ENCODE results near the gene CLNK. TPM values are rescaled to one million over a fixed set of nuclear protein-coding genes. Genes with fewer than 3 reads are reported as not detected.

The CLNK gene
- polyA plus RNA-seq, 1 of the 3 experiments (the other 2 are of a cell fraction) = not detected

- DNase-seq = no peak
- ChIA-PET CTCF (interaction anchor here (1.0 kb wide), 1 partner anchor 81 kb away, joined by 3 read pairs; no protein-coding TSS in a partner anchor), POLR2A (no interaction called here)
- TF ChIP-seq GATA2 (CRISPR knock-in tag; IDR thresholded peaks at IDR 0.05) (no peak), RCOR1 (IDR thresholded peaks at IDR 0.05; ENCODE audit: low read length) (no peak), YY1 (IDR thresholded peaks at IDR 0.05; ENCODE audit: low read depth) (no peak), PBX3 (IDR thresholded peaks at IDR 0.05) (no peak), NRF1 (IDR thresholded peaks at IDR 0.05; ENCODE audit: low read depth, low read length) (no peak), FOXM1 (IDR thresholded peaks at IDR 0.05; ENCODE audit: low read depth) (no peak), FOXJ3 (CRISPR knock-in tag; IDR thresholded peaks at IDR 0.05) (no peak), RFX5 (IDR thresholded peaks at IDR 0.05; ENCODE audit: low read length) (no peak)
- peaks cover 0 to 6% of the 10 kb centered on the region in 2 experiments; a peak in 1 of 4 replicates for H3K4me1 ChIP-seq (ENCODE audit: control insufficient read depth in 1 of 2, insufficient read depth in 2 of 2, low read depth in 1 of 2, low read length in 1 of 2)
- H3K27ac ChIP-seq (ENCODE audit: low read depth in 2 of 2, low read length in 1 of 2) = no peak overlapping the region; a peak in 1 of 4 replicates
- H3K4me2 ChIP-seq = peak overlapping the region; percentile 78
- peak overlapping the region; percentile 65; the same call in 1 of the 2 replicates for H2AFZ ChIP-seq (ENCODE audit: low read depth)
- peaks cover 12 to 21% of the 10 kb centered on the region in 2 experiments for H3K36me3 ChIP-seq (replicated peaks in 1 of 2; ENCODE audit: control insufficient read depth in 1 of 2, insufficient read depth in 2 of 2, low read length in 1 of 2)
- H3K27me3 ChIP-seq (ENCODE audit: insufficient read depth) = no peaks in the 10 kb centered on the region
- H3K4me3 ChIP-seq (ENCODE audit: low read depth in 2 of 2, low read length in 1 of 2) = peak overlapping the region; percentile 57 to 58
- no peaks in the 10 kb centered on the region for H3K9me2 ChIP-seq
- H3K79me2 ChIP-seq (ENCODE audit: insufficient read depth) = peaks cover 22% of the 10 kb centered on the region; the same call in 1 of the 2 replicates
- H3K9ac ChIP-seq = peak overlapping the region; percentile 21; the same call in 1 of the 2 replicates
- H3F3A ChIP-seq (replicated peaks; ENCODE audit: insufficient read depth) = no peaks in the 10 kb centered on the region
- H3K9me3 ChIP-seq = no peaks in the 10 kb centered on the region
- no peaks in the 10 kb centered on the region for H4K20me1 ChIP-seq (ENCODE audit: insufficient read depth)
- 64% methylated on average over 11 of the region's 11 CpGs for WGBS (ENCODE audit: low lambda C conversion rate)
Measured at GRCh38 chr4:10456260-10456594, 228.3 kb downstream of the CLNK start.

- Histone ChIP-seq H2AFZ (ENCODE audit: low read depth) (no peak overlapping the region), H4K20me1 (ENCODE audit: insufficient read depth) (no peaks in the 10 kb centered on the region)
Measured at GRCh38 chr4:10455133-10455532, 229.4 kb downstream of the CLNK start.

More at GRCh38 chr4:10455133-10455532, 229.4 kb downstream of the CLNK start:
- no peak for DNase-seq
- ChIA-PET POLR2A (no interaction called here), CTCF (no interaction called here)
- WGBS (ENCODE audit: low lambda C conversion rate) = 88% methylated on average over 2 of the region's 2 CpGs
- peaks cover 22% of the 10 kb centered on the region; the same call in 1 of the 2 replicates for H3K79me2 ChIP-seq (ENCODE audit: insufficient read depth)
- TF ChIP-seq YY1 (IDR thresholded peaks at IDR 0.05; ENCODE audit: low read depth) (no peak), MXI1 (IDR thresholded peaks at IDR 0.05; ENCODE audit: low read depth, low read length) (no peak), FOXJ3 (CRISPR knock-in tag; IDR thresholded peaks at IDR 0.05) (no peak), CTCF (IDR thresholded peaks at IDR 0.05) (no peak)
- no peak overlapping the region for H3K27ac ChIP-seq (ENCODE audit: low read depth in 2 of 2, low read length in 1 of 2)
- H3K9ac ChIP-seq = no peak overlapping the region
- no peaks in the 10 kb centered on the region for H3K27me3 ChIP-seq (ENCODE audit: insufficient read depth)
- no peaks in the 10 kb centered on the region for H3F3A ChIP-seq (replicated peaks; ENCODE audit: insufficient read depth)
- H3K4me3 ChIP-seq (ENCODE audit: low read depth in 2 of 2, low read length in 1 of 2) = no peak overlapping the region
- H3K9me3 ChIP-seq = no peaks in the 10 kb centered on the region
- no peak overlapping the region for H3K4me2 ChIP-seq
- peaks cover 23 to 27% of the 10 kb centered on the region in 2 experiments for H3K36me3 ChIP-seq (replicated peaks in 1 of 2; ENCODE audit: control insufficient read depth in 1 of 2, insufficient read depth in 2 of 2, low read length in 1 of 2)
- H3K4me1 ChIP-seq (ENCODE audit: control insufficient read depth in 1 of 2, insufficient read depth in 2 of 2, low read depth in 1 of 2, low read length in 1 of 2) = peaks cover 0 to 4% of the 10 kb centered on the region in 2 experiments; a peak in 1 of 4 replicates
- no peaks in the 10 kb centered on the region for H3K9me2 ChIP-seq
